K562 treated with DMSO at 1 percent for 12 hours (cell line): ENCODE results near the gene AUP1. TPM values are rescaled to one million over a fixed set of nuclear protein-coding genes. Genes with fewer than 3 reads are reported as not detected.

Source experiments
- total RNA-seq: library from RNA; unstranded; fragments of 300-600 nt; gene quantifications from 2 replicates; pipeline ENCODE4 v1.2.3, GENCODE V29; 2022; ENCODE audit not compliant: insufficient read depth

AUP1 gene, protein sequence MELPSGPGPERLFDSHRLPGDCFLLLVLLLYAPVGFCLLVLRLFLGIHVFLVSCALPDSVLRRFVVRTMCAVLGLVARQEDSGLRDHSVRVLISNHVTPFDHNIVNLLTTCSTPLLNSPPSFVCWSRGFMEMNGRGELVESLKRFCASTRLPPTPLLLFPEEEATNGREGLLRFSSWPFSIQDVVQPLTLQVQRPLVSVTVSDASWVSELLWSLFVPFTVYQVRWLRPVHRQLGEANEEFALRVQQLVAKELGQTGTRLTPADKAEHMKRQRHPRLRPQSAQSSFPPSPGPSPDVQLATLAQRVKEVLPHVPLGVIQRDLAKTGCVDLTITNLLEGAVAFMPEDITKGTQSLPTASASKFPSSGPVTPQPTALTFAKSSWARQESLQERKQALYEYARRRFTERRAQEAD
- total RNA-seq: 125 and 158 TPM in 2 replicates

DNA sequence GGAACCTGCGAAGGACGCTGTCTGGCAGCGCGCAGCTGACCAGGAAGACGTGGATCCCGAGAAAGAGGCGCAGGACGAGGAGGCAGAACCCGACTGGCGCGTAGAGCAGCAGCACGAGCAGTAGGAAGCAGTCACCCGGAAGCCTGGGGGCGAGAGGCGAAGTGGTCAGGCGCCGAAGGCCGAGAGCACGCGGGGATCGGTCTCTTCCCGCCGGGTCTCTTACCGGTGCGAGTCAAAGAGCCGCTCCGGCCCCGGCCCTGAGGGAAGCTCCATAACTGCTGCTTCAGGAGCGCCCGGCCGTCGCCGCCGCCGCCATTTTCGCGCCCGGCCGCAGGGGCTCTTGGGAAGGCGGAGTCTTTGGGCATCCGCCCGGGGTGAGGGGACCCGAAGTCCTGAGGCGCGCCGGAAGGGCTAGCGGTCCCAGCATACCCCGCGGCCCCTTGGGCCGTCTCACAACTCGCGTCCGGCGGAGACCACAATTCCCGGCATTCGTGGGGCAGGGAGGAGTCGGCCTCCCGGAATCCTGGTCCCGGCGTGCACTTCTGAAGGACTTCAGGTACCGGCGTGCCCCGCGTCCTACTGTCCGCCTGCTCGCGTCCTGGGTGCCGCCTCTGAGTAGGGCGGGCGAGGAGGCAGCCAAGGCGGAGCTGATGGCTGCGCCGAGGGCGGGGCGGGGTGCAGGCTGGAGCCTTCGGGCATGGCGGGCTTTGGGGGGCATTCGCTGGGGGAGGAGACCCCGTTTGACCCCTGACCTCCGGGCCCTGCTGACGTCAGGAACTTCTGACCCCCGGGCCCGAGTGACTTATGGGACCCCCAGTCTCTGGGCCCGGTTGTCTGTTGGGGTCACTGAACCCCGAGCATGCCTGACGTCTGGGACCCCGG lies at the start of gene AUP1, which contains the start of gene HTRA2:
Gene AUP1 (minus strand): TSS at position 350 of the 882 bp plus-strand sequence. CDS start 77 bp downstream, at position 273.
Gene HTRA2 (plus strand): TSS at position 577 of the 882 bp plus-strand sequence. CDS start 74 bp downstream, at position 651.

DNA sequence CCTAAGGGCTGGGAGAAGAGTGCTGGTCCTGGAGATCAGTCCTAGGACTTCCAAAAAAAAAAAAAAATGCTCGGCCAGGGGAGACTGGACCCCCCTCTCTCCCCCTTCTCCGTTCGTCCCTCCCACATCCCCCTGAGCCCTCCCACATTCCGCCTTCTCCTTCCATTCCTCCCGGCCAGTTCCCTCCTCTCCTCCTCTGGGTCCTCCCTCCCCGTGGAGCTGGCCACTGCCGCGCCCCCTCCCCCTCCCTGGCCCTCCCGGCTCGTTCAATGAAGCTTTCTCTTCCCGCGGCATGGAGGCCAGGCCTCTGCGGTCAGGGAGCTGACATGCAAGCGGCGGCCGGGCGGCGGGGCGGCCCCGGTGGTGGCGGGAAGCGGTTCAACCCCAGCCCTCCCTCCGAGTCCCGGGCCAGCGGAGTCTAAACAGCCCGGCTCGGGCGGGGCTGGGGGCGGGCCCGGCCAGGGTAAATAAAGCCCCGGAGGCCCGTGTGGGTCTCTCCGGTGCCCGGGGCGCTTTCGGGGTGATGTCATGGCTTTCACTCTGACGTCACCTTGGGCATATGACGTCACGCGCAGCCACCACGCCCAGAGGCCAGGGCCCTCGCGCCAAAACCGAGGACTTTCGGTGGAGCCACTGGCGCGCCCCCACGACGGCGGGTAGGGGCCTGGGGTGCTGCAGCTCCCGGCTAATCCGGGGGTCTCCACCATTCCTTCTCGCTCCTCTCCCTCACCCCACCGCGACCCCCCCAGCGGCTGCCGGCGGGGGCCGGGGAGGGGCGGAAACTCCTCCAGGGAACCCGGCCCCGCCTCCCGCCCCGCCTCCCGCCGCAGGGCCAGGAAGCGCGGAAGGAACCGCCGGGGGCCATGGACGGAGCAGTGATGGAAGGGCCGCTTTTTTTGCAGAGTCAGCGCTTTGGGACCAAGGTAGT lies 24.6 kb upstream of the AUP1 start, which contains the start of the genes DOK1 and LOXL3:
Gene DOK1 (plus strand): TSS at position 829 of the 928 bp plus-strand sequence. CDS start 35 bp downstream, at position 864.
Gene LOXL3 (minus strand): TSS at position 51 of the 928 bp plus-strand sequence. CDS start 1,308 bp downstream, outside the sequence.

DNA sequence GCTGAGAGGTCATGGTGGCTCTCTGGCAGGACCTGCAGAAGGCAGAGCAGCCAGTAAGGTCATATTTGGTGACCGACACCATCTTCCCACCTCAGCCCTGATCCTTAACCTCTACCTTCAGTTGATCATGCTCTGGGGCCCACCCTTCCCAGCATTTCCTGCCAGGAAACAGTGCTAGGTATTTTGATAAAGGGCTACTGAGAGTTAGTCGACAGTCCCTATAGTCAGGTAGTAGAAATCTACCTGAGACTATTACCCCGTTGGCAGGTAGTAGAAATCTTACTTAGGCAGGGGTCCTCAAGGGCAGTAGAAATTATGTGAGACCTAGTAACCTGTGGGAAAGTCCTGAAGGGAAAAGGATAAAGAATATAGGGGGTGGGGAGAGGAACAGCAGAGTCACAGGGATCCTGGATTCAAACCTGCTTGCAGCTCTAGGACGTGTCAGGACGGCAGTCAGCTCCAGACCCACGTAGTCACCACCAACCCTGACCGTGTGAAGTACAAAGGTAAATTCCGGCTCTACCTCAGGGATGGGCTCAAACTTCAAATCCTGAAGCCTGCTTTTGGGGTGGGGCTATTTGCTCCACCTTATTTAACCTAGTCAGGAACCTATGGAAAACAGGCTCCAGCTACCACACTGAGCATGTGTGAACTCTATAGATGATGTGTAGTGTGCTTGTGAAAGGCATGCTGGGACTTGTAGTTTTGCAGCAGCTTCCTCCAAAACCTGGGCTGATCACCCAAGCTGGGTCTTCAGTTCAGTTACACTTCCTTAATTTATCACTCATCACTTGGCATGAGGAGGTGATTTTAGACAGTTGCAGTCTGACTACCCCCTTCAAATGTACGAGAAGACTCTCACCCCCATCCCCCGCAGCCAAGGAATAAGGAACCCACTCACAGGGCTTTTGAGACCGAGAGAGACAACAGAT lies 3.5 kb downstream of the AUP1 start, which contains the start of gene DQX1:
Gene DQX1 (minus strand): TSS at position 515 of the 932 bp plus-strand sequence. CDS start 502 bp downstream, at position 13.

DNA sequence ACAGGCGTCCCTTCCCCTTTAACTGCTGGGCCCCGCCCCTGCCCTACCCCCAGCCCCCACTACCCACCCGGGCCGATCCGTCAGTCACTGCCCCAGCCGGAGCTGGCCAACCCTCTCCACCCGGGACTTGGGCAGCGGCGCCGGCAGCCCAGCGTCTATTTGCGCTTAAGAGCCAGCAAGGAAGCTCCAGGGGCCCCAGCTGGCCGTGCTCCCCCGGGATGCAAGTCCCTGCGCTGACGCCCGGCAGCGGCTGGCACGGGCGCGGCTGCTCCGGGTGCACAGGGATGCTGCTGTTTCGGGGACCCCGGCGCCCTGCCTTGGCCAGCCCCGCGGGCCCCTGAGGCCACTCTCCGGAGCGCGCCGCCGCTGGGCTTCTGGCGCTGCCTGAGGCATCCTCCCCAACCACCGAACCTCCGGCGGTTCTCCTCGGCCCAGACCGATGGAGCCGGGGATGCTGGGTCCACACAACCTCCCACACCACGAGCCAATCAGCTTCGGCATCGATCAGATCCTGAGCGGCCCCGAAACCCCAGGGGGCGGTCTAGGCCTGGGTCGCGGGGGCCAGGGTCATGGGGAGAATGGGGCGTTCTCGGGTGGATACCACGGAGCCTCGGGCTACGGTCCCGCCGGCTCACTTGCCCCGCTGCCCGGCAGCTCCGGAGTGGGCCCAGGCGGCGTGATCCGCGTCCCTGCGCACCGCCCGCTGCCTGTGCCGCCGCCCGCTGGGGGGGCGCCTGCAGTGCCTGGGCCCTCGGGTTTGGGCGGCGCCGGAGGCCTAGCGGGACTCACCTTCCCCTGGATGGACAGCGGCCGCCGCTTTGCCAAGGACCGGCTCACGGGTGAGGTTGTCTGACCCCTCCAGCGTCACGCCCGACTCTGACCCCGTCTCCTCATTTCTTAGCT lies 14.9 kb downstream of the AUP1 start, which contains the start of gene TLX2:
Gene TLX2 (plus strand): TSS at position 83 of the 903 bp plus-strand sequence. CDS start 357 bp downstream, at position 440.

DNA sequence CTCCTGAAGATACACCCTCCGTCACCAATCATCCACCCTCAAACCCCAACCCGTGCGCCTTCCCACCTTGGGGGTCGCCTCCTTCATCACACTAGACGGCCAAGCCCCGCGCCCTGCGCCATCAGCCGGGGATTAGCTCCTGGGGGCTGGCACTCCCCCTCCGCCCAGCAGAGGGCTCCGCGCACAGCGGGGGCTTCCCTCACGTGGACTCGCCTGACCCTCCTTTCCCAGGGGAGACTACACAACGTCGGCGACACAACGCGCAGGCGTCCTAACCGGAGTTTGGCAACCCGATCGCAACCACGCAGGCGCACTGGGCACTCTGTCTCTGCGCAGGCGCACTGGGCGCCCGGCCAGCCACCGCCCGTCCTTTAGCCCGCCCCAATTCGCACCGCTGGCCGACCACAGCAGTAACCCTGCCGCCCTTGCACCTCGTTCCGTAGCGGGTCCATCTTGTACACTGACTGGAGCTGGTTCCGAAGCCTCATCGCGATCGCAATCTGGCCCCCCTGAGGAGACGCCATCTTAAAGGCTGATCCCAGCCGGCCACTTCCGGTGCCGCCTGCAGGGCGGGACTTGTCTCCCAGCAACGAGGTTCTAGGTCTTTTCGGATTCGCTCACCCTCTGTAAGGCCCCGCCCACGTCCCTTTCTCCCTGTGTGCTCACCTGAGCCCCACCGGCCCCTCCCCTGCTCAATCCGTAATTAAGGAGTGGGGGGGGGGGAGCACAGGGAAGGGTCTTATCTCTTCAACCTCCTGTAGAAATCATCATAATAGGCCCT lies 22.2 kb downstream of the AUP1 start, which contains the start of gene PCGF1:
Gene PCGF1 (minus strand): TSS at position 551 of the 781 bp plus-strand sequence. CDS start 27 bp downstream, at position 524.

DNA sequence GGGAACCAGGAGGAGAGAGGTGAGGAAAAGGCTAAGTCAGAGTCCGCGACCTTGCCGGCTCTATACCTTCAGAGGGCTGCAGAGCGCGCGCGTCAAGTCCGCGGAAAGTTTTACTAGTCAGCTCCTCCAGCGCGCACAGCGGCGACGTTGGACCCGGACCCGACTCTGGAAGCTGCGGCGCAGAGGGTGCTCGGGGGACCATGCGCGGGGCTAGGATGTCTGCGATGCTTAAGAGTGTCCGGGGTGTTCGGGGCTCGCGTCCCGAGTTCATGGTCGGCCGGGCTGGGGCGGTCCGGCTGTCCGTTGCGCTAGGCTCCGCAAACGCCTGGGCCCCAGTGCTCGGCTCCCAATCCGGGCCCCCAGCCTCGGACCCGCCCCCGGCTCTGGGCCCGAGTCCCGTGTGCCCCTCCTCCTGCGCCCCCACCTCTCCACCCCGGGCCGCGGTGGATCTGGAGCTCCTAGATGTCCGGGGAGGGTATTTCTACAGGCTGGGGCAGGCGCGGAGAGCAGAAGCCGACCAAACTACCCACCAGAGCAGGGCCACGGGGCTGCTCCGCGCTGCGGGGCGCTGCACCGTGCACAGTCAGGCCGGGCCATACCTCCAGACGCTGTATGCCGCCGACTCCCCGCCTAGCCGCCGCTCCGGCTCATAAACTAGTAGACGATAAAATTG lies 30.1 kb downstream of the AUP1 start, which contains the start of gene LBX2:
Gene LBX2 (minus strand): TSS at position 337 of the 673 bp plus-strand sequence. CDS start 66 bp downstream, at position 271.

DNA sequence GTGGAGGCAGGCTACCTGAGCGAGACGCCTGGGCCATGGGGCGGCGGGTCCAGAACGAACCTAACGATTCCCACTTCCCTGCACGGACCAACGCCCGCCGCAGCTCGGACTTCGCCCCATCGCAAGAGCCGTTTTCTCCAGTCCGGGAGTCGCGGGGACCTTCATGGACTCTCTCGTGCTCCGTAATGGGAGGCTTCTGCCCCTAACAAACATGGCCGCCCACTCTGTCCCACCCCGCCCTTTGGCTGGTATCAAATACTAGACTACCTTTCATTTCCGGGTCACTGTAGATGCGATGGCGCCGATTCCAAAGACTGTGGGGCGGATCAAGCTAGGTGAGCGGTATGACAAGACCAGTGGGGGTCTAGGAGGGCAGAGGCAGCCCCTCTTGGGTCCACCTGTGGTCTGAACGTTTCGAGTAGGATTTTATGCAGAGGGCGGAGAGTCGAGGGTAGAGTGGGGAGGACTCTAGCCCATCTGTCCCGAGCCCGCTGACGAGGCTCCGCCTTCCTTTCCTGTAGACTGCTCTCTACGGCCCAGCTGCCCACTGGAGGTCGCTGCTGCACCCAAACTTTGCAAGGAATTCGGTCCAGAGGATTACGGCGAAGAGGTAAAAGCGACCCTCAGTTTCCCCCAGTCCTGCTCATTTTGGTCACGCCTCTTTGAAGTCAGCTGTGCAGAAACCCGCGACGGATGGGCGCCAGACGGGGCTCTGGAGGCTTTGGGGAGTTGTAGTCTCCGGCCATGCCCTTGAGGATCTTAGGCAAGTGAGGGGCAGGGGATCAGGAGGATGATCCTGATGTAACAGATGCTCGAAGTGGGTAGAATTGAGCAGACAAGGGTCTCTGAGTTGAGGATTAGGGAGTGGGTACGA lies 46.5 kb downstream of the AUP1 start, which contains the start of the genes CCDC142 and TTC31:
Gene CCDC142 (minus strand): TSS at position 198 of the 874 bp plus-strand sequence. CDS start 161 bp downstream, at position 37.
Gene TTC31 (plus strand): TSS at position 281 of the 874 bp plus-strand sequence. CDS start 15 bp downstream, at position 296.

Other genes starting within 250 kb of the AUP1 start
- gene SLC4A5, start 186.3 kb downstream of the AUP1 start, total RNA-seq: 0.54 TPM in 1 of 2 replicates, not detected in the other
- gene DCTN1, start 149.4 kb downstream of the AUP1 start, total RNA-seq: 37.6 and 65.9 TPM in 2 replicates
- 0.34 TPM in 1 of 2 replicates, not detected in the other for gene C2orf81, start 108.1 kb downstream of the AUP1 start, total RNA-seq
- 10.1 and 19.4 TPM in 2 replicates for gene WDR54, start 108.0 kb downstream of the AUP1 start, total RNA-seq
- gene RTKN, start 87.8 kb downstream of the AUP1 start, total RNA-seq: 5.8 and 7.7 TPM in 2 replicates
- gene INO80B, start 74.6 kb downstream of the AUP1 start, total RNA-seq: 5.4 and 10.6 TPM in 2 replicates
- 53.6 and 54.1 TPM in 2 replicates for gene WBP1, start 71.3 kb downstream of the AUP1 start, total RNA-seq
- 54.2 and 80.9 TPM in 2 replicates for gene MOGS, start 64.3 kb downstream of the AUP1 start, total RNA-seq
- 56.6 and 70.8 TPM in 2 replicates for gene MRPL53, start 57.0 kb downstream of the AUP1 start, total RNA-seq
- 4.3 and 9.0 TPM in 2 replicates for gene CCDC142, start 46.7 kb downstream of the AUP1 start, total RNA-seq
- gene TTC31, start 46.6 kb downstream of the AUP1 start, total RNA-seq: 8.3 and 23.7 TPM in 2 replicates
- gene LBX2, start 30.1 kb downstream of the AUP1 start, total RNA-seq: 8.2 and 9.1 TPM in 2 replicates
- gene PCGF1, start 22.0 kb downstream of the AUP1 start, total RNA-seq: 26.0 and 26.8 TPM in 2 replicates
- gene TLX2, start 15.3 kb downstream of the AUP1 start, total RNA-seq: not detected in 2 replicates
- 0.90 TPM in 1 of 2 replicates, not detected in the other for gene DQX1, start 3.5 kb downstream of the AUP1 start, total RNA-seq
- 63.8 and 75.8 TPM in 2 replicates for gene HTRA2, start 227 bp upstream of the AUP1 start, total RNA-seq
- 0.74 TPM in 1 of 2 replicates, not detected in the other for gene LOXL3, start 24.2 kb upstream of the AUP1 start, total RNA-seq
- gene DOK1, start 25.0 kb upstream of the AUP1 start, total RNA-seq: 39.5 and 41.0 TPM in 2 replicates
- gene M1AP, start 118.6 kb upstream of the AUP1 start, total RNA-seq: 0.51 TPM in 1 of 2 replicates, not detected in the other
- gene SEMA4F, start 124.5 kb upstream of the AUP1 start, total RNA-seq: 5.5 and 11.2 TPM in 2 replicates